Measurements from ENCODE around the gene GPR63.
"Not testable (repeated sequence)": the region's sequence is repeated elsewhere in the genome, so short reads cannot be mapped to it uniquely, and the experiment has no call there.

The GPR63 gene, protein sequence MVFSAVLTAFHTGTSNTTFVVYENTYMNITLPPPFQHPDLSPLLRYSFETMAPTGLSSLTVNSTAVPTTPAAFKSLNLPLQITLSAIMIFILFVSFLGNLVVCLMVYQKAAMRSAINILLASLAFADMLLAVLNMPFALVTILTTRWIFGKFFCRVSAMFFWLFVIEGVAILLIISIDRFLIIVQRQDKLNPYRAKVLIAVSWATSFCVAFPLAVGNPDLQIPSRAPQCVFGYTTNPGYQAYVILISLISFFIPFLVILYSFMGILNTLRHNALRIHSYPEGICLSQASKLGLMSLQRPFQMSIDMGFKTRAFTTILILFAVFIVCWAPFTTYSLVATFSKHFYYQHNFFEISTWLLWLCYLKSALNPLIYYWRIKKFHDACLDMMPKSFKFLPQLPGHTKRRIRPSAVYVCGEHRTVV
- long read RNA-seq, full-length matches to known transcripts, result 41 of 49 reads
- long read RNA-seq, partial matches to known transcripts, result 1 of 49 reads
- long read RNA-seq, other reads (novel, unspliced or antisense), result 7 of 49 reads

GRCh38 chr6:96837081-96837971 lies at the start of gene GPR63:
TSS of gene GPR63 (minus strand) at chr6:96837477. CDS start at chr6:96799731, 37,746 bp downstream.
- peak within 1 kb of the TSS; percentile 11; the same call in 1 of the 2 replicates for H3K27ac ChIP-seq (replicated peaks)
- TF ChIP-seq CTCF (IDR thresholded peaks at IDR 0.05; ENCODE audit: insufficient read depth, low read length) (no peak), SPI1 (IDR thresholded peaks at IDR 0.05; ENCODE audit: borderline replicate concordance, low read depth) (no peak), POLR2AphosphoS5 (IDR thresholded peaks at IDR 0.05; ENCODE audit: low read depth) (no peak; the same call in 1 of the 2 replicates), REST (IDR thresholded peaks at IDR 0.05; ENCODE audit: insufficient replicate concordance, low read depth) (no peak), GABPA (IDR thresholded peaks at IDR 0.05; ENCODE audit: low read depth) (no peak)
- peak; percentile 38 to 73 for DNase-seq (ENCODE audit: low read depth in 1 of 2, low spot score in 1 of 2)
- peaks cover 10% of the 10 kb centered on the region for H3K27me3 ChIP-seq (ENCODE audit: insufficient read depth, poor library complexity, severe bottlenecking)
- peak within 1 kb of the TSS; percentile 83 for H3K4me3 ChIP-seq (replicated peaks; ENCODE audit: insufficient read depth, low read length)

GRCh38 chr6:96886519-96886918 lies 49.2 kb upstream of the GPR63 start:
- no peak for TF ChIP-seq POLR2AphosphoS5 (IDR thresholded peaks at IDR 0.05; ENCODE audit: low read depth)
- no peak overlapping the region for H3K27ac ChIP-seq (replicated peaks)
- DNase-seq (ENCODE audit: low read depth in 1 of 2, low spot score in 1 of 2), result no peak
- H3K4me3 ChIP-seq (replicated peaks; ENCODE audit: insufficient read depth, low read length), result no peak overlapping the region
- H3K27me3 ChIP-seq (ENCODE audit: insufficient read depth, poor library complexity, severe bottlenecking), result no peaks in the 10 kb centered on the region

GRCh38 chr6:96885187-96885631 lies 47.9 kb upstream of the GPR63 start:
- not testable (repeated sequence) for H3K27ac ChIP-seq (replicated peaks); DNase-seq (ENCODE audit: low read depth in 1 of 2, low spot score in 1 of 2); H3K4me3 ChIP-seq (replicated peaks; ENCODE audit: insufficient read depth, low read length); H3K27me3 ChIP-seq (ENCODE audit: insufficient read depth, poor library complexity, severe bottlenecking)

DNA sequence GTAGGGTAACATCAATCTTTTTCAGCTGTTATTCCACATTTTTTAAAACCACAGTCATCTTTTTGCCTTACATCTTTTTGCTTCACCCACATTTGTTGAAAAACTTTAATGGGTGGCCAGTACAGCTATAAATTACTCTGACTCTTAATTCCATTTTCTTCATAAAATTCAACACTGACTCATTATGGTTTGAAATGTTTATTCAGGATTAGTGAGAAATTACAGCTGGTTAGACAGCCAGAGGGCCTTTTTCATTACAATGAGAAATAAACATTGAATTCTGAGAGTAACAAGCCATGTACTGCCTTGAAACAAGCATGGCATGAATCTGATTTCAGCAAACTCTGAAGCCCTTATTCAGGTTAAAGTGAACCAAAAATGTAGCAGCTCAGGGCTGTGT lies 40.9 kb upstream of the GPR63 start:
- no peak for TF ChIP-seq SPI1 (IDR thresholded peaks at IDR 0.05; ENCODE audit: borderline replicate concordance, low read depth)
- TF ChIP-seq GABPA (IDR thresholded peaks at IDR 0.05; ENCODE audit: low read depth), result no peak
- no peak for TF ChIP-seq POLR2AphosphoS5 (IDR thresholded peaks at IDR 0.05; ENCODE audit: low read depth)
- no peak for TF ChIP-seq REST (IDR thresholded peaks at IDR 0.05; ENCODE audit: insufficient replicate concordance, low read depth)
- no peak for TF ChIP-seq CTCF (IDR thresholded peaks at IDR 0.05; ENCODE audit: insufficient read depth, low read length)
- Histone ChIP-seq H3K27me3 (ENCODE audit: insufficient read depth, poor library complexity, severe bottlenecking) (no peaks in the 10 kb centered on the region), H3K27ac (replicated peaks) (no peak overlapping the region), H3K4me3 (replicated peaks; ENCODE audit: insufficient read depth, low read length) (no peak overlapping the region)
- DNase-seq (ENCODE audit: low read depth in 1 of 2, low spot score in 1 of 2), result no peak

All from HL-60 (cell line).